MM.1S (cell line): ENCODE data around the gene DAAM1.

Experiments used
- DNase-seq: peaks from one replicate; pipeline ENCODE4 v3.0.0-alpha.2; 2015
- H2AFZ ChIP-seq: fragments of 300-600 bp; sonication (generic); 2 replicates; pipeline ENCODE4 v1.6.0; 2016; ENCODE audit warnings: antibody characterized with exemption, low read length
- H3F3A ChIP-seq: fragments of 300-600 bp; sonication (generic); 2 replicates; pipeline ENCODE4 v1.6.1; 2016; ENCODE audit warnings: mild to moderate bottlenecking, antibody characterized with exemption, low read length, moderate library complexity, mixed read lengths; ENCODE audit not compliant: insufficient read depth
- H3K27ac ChIP-seq: fragments of 300-600 bp; sonication (generic); 2 replicates; pipeline ENCODE4 v1.5.1; 2016; ENCODE audit warnings: mild to moderate bottlenecking, low read length
- H3K27me3 ChIP-seq: fragments of 300-600 bp; sonication (generic); replicated peaks from 2 replicates; pipeline ENCODE4 v1.6.0; 2016; ENCODE audit warnings: low read length; ENCODE audit not compliant: insufficient read depth
- H3K36me3 ChIP-seq: fragments of 300-600 bp; sonication (generic); replicated peaks from 2 replicates; pipeline ENCODE4 v1.6.1; 2016; ENCODE audit warnings: mild to moderate bottlenecking, low read length, mixed read lengths; ENCODE audit not compliant: insufficient read depth
- H3K4me1 ChIP-seq: fragments of 300-600 bp; sonication (generic); 2 replicates; pipeline ENCODE4 v1.6.1; 2016; ENCODE audit warnings: low read length, mixed read lengths
- H3K4me2 ChIP-seq: fragments of 300-600 bp; sonication (generic); 2 replicates; pipeline ENCODE4 v1.6.0; 2016; ENCODE audit warnings: low read depth, low read length
- H3K4me3 ChIP-seq: fragments of 300-600 bp; sonication (generic); 2 replicates; pipeline ENCODE4 v1.5.1; 2016; ENCODE audit warnings: low read length, mixed read lengths
- H3K79me2 ChIP-seq: fragments of 300-600 bp; sonication (generic); 2 replicates; pipeline ENCODE4 v1.6.1; 2016; ENCODE audit warnings: mixed run types, low read length, mixed read lengths
- H3K9ac ChIP-seq: fragments of 300-600 bp; sonication (generic); 2 replicates; pipeline ENCODE4 v1.6.1; 2016; ENCODE audit warnings: low read length, mixed read lengths
- H3K9me2 ChIP-seq: fragments of 300-600 bp; sonication (generic); replicated peaks from 2 replicates; pipeline ENCODE4 v1.6.1; 2016; ENCODE audit warnings: mild to moderate bottlenecking, low read length, mixed read lengths; ENCODE audit not compliant: insufficient read depth
- H3K9me3 ChIP-seq: fragments of 300-600 bp; sonication (generic); replicated peaks from 2 replicates; pipeline ENCODE4 v1.6.1; 2016; ENCODE audit warnings: mild to moderate bottlenecking, low read length, mixed read lengths; ENCODE audit not compliant: insufficient read depth
- H4K20me1 ChIP-seq: fragments of 300-600 bp; sonication (generic); 2 replicates; pipeline ENCODE4 v1.6.1; 2016; ENCODE audit warnings: mild to moderate bottlenecking, low read length, moderate library complexity, mixed read lengths; ENCODE audit not compliant: insufficient read depth
- EZH2 ChIP-seq: fragments of 300-600 bp; sonication (generic); optimal IDR thresholded peaks from 2 replicates; pipeline ENCODE3; 2017; ENCODE audit warnings: low read depth, mild to moderate bottlenecking, antibody characterized with exemption, low read length, mixed read lengths
- EZH2phosphoT487 ChIP-seq: fragments of 300-600 bp; sonication (generic); IDR thresholded peaks from 2 replicates; pipeline ENCODE4 v1.6.1; 2018; ENCODE audit warnings: antibody characterized with exemption, low read length
- TF ChIP-seq, protein P1 (sequence below): fragments of 300-600 bp; sonication (generic); IDR thresholded peaks from 2 replicates; pipeline ENCODE4 v1.5.1; 2016; ENCODE audit warnings: antibody characterized with exemption, low read length, mixed read lengths

DAAM1 gene

GRCh38 chr14:59333235-59333634, 144.8 kb downstream of the DAAM1 start:
- Histone ChIP-seq H3K4me2 (no peak overlapping the region), H3K36me3 (no peaks in the 10 kb centered on the region), H2AFZ (no peak overlapping the region), H3K27ac (no peak overlapping the region), H3F3A (no peaks in the 10 kb centered on the region), H3K27me3 (no peaks in the 10 kb centered on the region), H3K9me2 (no peaks in the 10 kb centered on the region), H3K79me2 (no peaks in the 10 kb centered on the region), H3K9me3 (no peaks in the 10 kb centered on the region), H3K4me1 (peaks cover 5% of the 10 kb centered on the region), H3K4me3 (no peak overlapping the region), H3K9ac (no peak overlapping the region), H4K20me1 (no peaks in the 10 kb centered on the region)
- DNase-seq, result no peak
- TF ChIP-seq EZH2phosphoT487 (no peak), EZH2 (no peak)
- TF ChIP-seq, protein P1, sequence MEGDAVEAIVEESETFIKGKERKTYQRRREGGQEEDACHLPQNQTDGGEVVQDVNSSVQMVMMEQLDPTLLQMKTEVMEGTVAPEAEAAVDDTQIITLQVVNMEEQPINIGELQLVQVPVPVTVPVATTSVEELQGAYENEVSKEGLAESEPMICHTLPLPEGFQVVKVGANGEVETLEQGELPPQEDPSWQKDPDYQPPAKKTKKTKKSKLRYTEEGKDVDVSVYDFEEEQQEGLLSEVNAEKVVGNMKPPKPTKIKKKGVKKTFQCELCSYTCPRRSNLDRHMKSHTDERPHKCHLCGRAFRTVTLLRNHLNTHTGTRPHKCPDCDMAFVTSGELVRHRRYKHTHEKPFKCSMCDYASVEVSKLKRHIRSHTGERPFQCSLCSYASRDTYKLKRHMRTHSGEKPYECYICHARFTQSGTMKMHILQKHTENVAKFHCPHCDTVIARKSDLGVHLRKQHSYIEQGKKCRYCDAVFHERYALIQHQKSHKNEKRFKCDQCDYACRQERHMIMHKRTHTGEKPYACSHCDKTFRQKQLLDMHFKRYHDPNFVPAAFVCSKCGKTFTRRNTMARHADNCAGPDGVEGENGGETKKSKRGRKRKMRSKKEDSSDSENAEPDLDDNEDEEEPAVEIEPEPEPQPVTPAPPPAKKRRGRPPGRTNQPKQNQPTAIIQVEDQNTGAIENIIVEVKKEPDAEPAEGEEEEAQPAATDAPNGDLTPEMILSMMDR, result no peak

DNA sequence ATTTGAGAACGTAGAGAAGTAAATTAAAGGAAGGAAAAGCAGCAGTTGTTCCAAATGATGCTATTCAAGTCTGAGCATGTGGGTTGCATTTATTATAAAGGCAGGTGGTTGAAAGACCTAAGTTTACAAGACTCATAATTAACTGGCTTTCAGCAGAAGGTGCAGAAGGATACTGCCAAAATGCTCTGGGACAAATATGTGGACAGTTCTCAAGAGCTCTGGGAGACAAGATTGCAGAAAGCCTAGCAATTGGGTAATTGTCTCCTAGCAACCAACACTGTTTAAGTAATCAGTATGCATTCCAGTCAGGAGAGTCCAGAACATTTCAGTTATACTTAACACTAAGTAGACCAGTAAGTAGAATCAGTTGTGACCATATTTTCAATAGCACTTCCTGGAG, 145.2 kb downstream of the DAAM1 start:
- H3K79me2 ChIP-seq, result no peaks in the 10 kb centered on the region
- peaks cover 5% of the 10 kb centered on the region for H3K4me1 ChIP-seq
- no peak for TF ChIP-seq EZH2phosphoT487
- TF ChIP-seq EZH2, result no peak
- TF ChIP-seq, protein P1, result no peak
- H3K36me3 ChIP-seq, result no peaks in the 10 kb centered on the region
- no peaks in the 10 kb centered on the region for H3F3A ChIP-seq
- H3K4me3 ChIP-seq, result no peak overlapping the region
- H4K20me1 ChIP-seq, result no peaks in the 10 kb centered on the region
- H3K27me3 ChIP-seq, result no peaks in the 10 kb centered on the region
- no peak overlapping the region for H3K27ac ChIP-seq
- H3K9ac ChIP-seq, result no peak overlapping the region
- H3K4me2 ChIP-seq, result no peak overlapping the region
- H3K9me3 ChIP-seq, result no peaks in the 10 kb centered on the region
- no peak for DNase-seq
- H3K9me2 ChIP-seq, result no peaks in the 10 kb centered on the region
- H2AFZ ChIP-seq, result no peak overlapping the region

DNA sequence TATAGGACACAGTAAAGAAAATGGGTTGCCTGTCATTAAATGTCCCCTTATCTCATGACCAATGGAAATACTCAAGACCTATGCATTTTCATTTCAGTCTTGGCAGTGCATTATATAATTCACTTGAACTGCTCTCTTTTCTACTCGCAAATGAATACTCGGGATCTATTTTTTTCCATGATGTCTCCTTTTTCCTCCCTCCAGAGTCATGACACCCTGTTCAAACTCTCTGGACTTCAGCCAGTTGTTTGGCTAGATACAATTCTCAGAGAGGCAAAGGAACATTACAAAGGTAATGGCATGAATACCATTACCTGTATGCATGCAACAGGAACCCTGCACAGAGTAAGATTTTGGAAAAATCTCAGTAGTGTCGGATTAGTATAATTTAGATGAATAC, 145.8 kb downstream of the DAAM1 start:
- Histone ChIP-seq H3K9me3 (no peaks in the 10 kb centered on the region), H3K4me3 (no peak overlapping the region), H4K20me1 (no peaks in the 10 kb centered on the region), H3K27me3 (no peaks in the 10 kb centered on the region), H3K27ac (no peak overlapping the region), H3K79me2 (no peaks in the 10 kb centered on the region), H3K9me2 (no peaks in the 10 kb centered on the region), H2AFZ (no peak overlapping the region), H3K4me1 (peaks cover 5% of the 10 kb centered on the region), H3K36me3 (no peaks in the 10 kb centered on the region), H3F3A (no peaks in the 10 kb centered on the region), H3K9ac (no peak overlapping the region), H3K4me2 (no peak overlapping the region)
- TF ChIP-seq, protein P1, result no peak
- TF ChIP-seq EZH2phosphoT487, result no peak
- TF ChIP-seq EZH2, result no peak
- no peak for DNase-seq
